Testis (tissue), 2 donors: ENCODE measurements around the gene MYO5B.

Source experiments
- POLR2A ChIP-seq: fragments of 450-650 bp; IDR thresholded peaks from one replicate; pipeline ENCODE4 v1.6.1; 2017; ENCODE audit warnings: antibody characterized with exemption, mild to moderate bottlenecking, moderate library complexity
- TF ChIP-seq, protein P1 (sequence below), 3 experiments: fragments of 450-650 bp in 2 of 3; fragments of 200-600 bp in 1 of 3; sonication (generic) in 1 of 3; IDR thresholded peaks; one replicate each; pipeline ENCODE4 v1.5.1; 2016 to 2019; ENCODE audit warnings: antibody characterized with exemption in 3 of 3, mild to moderate bottlenecking in 2 of 3, moderate library complexity in 1 of 3

DNA sequence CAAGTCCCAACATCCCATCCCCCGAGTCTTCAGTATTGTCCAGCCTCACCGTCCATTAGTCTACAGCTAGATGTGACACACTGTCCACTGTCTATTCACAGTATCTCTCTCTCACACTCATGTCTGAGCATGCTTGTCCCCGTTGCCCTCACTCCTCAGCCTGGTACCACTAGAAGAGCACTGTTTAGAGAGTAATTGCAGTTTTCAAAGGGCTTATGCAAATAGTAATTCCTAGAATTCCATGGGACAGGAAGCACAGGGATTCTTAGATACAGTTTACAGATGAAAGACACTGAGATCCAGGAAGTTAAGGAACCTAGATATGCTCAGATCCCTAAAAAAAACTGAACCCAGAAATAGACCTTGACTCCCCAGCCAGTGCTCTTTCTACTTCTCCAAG is 125.5 kb downstream of the MYO5B start:
- TF ChIP-seq, protein P1, sequence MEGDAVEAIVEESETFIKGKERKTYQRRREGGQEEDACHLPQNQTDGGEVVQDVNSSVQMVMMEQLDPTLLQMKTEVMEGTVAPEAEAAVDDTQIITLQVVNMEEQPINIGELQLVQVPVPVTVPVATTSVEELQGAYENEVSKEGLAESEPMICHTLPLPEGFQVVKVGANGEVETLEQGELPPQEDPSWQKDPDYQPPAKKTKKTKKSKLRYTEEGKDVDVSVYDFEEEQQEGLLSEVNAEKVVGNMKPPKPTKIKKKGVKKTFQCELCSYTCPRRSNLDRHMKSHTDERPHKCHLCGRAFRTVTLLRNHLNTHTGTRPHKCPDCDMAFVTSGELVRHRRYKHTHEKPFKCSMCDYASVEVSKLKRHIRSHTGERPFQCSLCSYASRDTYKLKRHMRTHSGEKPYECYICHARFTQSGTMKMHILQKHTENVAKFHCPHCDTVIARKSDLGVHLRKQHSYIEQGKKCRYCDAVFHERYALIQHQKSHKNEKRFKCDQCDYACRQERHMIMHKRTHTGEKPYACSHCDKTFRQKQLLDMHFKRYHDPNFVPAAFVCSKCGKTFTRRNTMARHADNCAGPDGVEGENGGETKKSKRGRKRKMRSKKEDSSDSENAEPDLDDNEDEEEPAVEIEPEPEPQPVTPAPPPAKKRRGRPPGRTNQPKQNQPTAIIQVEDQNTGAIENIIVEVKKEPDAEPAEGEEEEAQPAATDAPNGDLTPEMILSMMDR (IDR thresholded peaks at IDR 0.05): no peak
- TF ChIP-seq POLR2A: no peak
